ENCODE results near the gene ARMC2.

ARMC2 gene

GRCh38 chr6:108999428-108999827, 151.2 kb downstream of the ARMC2 start:
- TF ChIP-seq FOXP2 (optimal IDR thresholded peaks at IDR 0.05; ENCODE audit: borderline replicate concordance, extremely low read depth, extremely low read length, insufficient read depth): no peak

DNA sequence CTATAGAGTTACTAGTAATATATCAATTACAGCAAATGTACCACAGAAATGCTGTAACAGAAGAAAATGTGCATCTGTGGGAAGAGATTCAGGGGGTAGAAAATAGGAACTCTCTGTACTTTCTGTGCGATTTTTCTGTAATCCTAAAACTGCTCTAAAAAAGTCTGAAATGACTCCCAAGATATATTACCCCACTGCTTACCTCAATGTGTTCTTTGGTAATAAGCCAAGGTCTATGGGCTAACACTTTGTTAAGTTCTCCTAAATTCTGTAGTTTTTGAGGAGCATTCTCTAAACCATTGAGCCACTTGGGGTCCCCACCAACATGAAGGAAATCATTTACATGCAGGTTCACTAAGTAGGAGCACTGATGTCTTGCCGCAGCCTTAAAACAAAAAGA, 152.1 kb downstream of the ARMC2 start:
- TF ChIP-seq FOXP2 (optimal IDR thresholded peaks at IDR 0.05; ENCODE audit: borderline replicate concordance, extremely low read depth, extremely low read length, insufficient read depth): no peak
- no peak for TF ChIP-seq TAF1 (IDR thresholded peaks at IDR 0.05; ENCODE audit: borderline replicate concordance, insufficient read depth, low read length)
- TF ChIP-seq, protein P1, sequence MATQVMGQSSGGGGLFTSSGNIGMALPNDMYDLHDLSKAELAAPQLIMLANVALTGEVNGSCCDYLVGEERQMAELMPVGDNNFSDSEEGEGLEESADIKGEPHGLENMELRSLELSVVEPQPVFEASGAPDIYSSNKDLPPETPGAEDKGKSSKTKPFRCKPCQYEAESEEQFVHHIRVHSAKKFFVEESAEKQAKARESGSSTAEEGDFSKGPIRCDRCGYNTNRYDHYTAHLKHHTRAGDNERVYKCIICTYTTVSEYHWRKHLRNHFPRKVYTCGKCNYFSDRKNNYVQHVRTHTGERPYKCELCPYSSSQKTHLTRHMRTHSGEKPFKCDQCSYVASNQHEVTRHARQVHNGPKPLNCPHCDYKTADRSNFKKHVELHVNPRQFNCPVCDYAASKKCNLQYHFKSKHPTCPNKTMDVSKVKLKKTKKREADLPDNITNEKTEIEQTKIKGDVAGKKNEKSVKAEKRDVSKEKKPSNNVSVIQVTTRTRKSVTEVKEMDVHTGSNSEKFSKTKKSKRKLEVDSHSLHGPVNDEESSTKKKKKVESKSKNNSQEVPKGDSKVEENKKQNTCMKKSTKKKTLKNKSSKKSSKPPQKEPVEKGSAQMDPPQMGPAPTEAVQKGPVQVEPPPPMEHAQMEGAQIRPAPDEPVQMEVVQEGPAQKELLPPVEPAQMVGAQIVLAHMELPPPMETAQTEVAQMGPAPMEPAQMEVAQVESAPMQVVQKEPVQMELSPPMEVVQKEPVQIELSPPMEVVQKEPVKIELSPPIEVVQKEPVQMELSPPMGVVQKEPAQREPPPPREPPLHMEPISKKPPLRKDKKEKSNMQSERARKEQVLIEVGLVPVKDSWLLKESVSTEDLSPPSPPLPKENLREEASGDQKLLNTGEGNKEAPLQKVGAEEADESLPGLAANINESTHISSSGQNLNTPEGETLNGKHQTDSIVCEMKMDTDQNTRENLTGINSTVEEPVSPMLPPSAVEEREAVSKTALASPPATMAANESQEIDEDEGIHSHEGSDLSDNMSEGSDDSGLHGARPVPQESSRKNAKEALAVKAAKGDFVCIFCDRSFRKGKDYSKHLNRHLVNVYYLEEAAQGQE (IDR thresholded peaks at IDR 0.05; ENCODE audit: insufficient read depth in 1 of 2, low read depth in 2 of 2, low read length in 2 of 2): no peak
- no peak for TF ChIP-seq POLR2AphosphoS5 (IDR thresholded peaks at IDR 0.05; ENCODE audit: low read depth, low read length)
- TF ChIP-seq SIN3A (IDR thresholded peaks at IDR 0.05; ENCODE audit: borderline replicate concordance, insufficient read depth, low read length): no peak

- TF ChIP-seq TAF1 (IDR thresholded peaks at IDR 0.05; ENCODE audit: borderline replicate concordance, insufficient read depth, low read length) (no peak), SIN3A (IDR thresholded peaks at IDR 0.05; ENCODE audit: borderline replicate concordance, insufficient read depth, low read length) (no peak), POLR2AphosphoS5 (IDR thresholded peaks at IDR 0.05; ENCODE audit: low read depth, low read length) (no peak), FOXP2 (optimal IDR thresholded peaks at IDR 0.05; ENCODE audit: borderline replicate concordance, extremely low read depth, extremely low read length, insufficient read depth) (no peak)
- TF ChIP-seq, protein P1 (IDR thresholded peaks at IDR 0.05; ENCODE audit: insufficient read depth in 1 of 2, low read depth in 2 of 2, low read length in 2 of 2): no peak
Observed at GRCh38 chr6:109001291-109001894, 153.2 kb downstream of the ARMC2 start.

- TF ChIP-seq, protein P1 (IDR thresholded peaks at IDR 0.05; ENCODE audit: insufficient read depth in 1 of 2, low read depth in 2 of 2, low read length in 2 of 2): no peak
Observed at GRCh38 chr6:109002051-109002697, 154.0 kb downstream of the ARMC2 start.

DNA sequence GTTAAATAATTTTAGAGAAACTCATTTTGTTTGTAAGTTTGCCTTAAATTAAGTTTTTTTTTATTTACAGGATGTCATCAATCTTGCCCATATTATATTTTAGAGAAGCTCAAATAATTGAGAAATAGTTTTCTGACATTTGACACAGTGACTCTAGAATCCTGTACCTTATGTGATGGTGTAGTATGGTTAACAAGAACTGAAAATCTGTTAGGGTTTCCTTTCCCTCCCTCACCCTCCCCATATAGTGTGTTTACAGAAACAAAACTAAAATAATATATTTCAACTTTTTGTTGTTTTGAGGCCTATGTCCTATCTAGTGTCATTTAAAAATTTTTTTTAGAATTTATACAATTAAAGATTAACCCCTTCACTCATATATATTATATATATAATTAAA, 154.7 kb downstream of the ARMC2 start:
- no peak for TF ChIP-seq SIN3A (IDR thresholded peaks at IDR 0.05; ENCODE audit: borderline replicate concordance, insufficient read depth, low read length)
- no peak for TF ChIP-seq FOXP2 (optimal IDR thresholded peaks at IDR 0.05; ENCODE audit: borderline replicate concordance, extremely low read depth, extremely low read length, insufficient read depth)
- no peak for TF ChIP-seq TAF1 (IDR thresholded peaks at IDR 0.05; ENCODE audit: borderline replicate concordance, insufficient read depth, low read length)

- TF ChIP-seq FOXP2 (optimal IDR thresholded peaks at IDR 0.05; ENCODE audit: borderline replicate concordance, extremely low read depth, extremely low read length, insufficient read depth): no peak
- no peak for TF ChIP-seq TAF1 (IDR thresholded peaks at IDR 0.05; ENCODE audit: borderline replicate concordance, insufficient read depth, low read length)
Observed at GRCh38 chr6:109006818-109007217, 158.6 kb downstream of the ARMC2 start.

DNA sequence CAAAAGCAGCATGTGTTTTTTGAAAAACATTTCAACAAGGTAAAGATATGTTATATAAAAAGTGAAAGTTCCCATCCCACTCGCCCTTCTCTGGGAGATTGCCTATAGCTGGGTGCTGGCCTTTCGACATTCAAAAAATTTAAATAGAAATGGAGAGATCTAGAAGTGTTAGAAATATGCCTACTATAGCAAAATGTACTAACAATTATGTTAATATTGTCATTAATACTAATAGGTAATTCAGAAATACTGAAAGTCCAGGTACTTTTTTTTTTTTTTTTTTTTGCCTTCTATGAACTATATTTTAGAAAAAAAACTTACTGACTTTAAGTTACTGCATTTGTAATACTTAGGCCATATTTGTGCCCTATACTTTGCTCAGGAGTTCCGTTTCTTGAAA, 159.3 kb downstream of the ARMC2 start:
- TF ChIP-seq FOXP2 (optimal IDR thresholded peaks at IDR 0.05; ENCODE audit: borderline replicate concordance, extremely low read depth, extremely low read length, insufficient read depth) (no peak), SIN3A (IDR thresholded peaks at IDR 0.05; ENCODE audit: borderline replicate concordance, insufficient read depth, low read length) (no peak), POLR2AphosphoS5 (IDR thresholded peaks at IDR 0.05; ENCODE audit: low read depth, low read length) (no peak), TAF1 (IDR thresholded peaks at IDR 0.05; ENCODE audit: borderline replicate concordance, insufficient read depth, low read length) (no peak)
- TF ChIP-seq, protein P1 (IDR thresholded peaks at IDR 0.05; ENCODE audit: insufficient read depth in 1 of 2, low read depth in 2 of 2, low read length in 2 of 2): no peak
